Ascending aorta (tissue), 2 donors: ENCODE data around the gene AGO1. TPM values are rescaled to one million over a fixed set of nuclear protein-coding genes. Genes with fewer than 3 reads are reported as not detected.
A peak's percentile ranks its signal among the peaks of the same experiment; 100 is the strongest.

Experiments
- DNase-seq, 2 donors: peaks; one replicate each; pipeline ENCODE4 v3.0.0-alpha.2; 2019; ENCODE audit warnings: low spot score in 2 of 2
- H3K27ac ChIP-seq, 2 donors: fragments of 200-600 bp; sonication (generic); one replicate each; pipeline ENCODE4 v1.5.1; 2016 to 2017; ENCODE audit warnings: mild to moderate bottlenecking in 1 of 2
- H3K27me3 ChIP-seq: fragments of 200-600 bp; sonication (generic); one replicate; pipeline ENCODE4 v1.5.1; 2017
- H3K36me3 ChIP-seq, 2 donors: fragments of 200-600 bp; sonication (generic); one replicate each; pipeline ENCODE4 v1.5.1; 2016
- H3K4me1 ChIP-seq, 2 donors: fragments of 200-600 bp; sonication (generic); one replicate each; pipeline ENCODE4 v1.5.1; 2016 to 2017; ENCODE audit warnings: mild to moderate bottlenecking in 1 of 2
- H3K4me3 ChIP-seq, 2 donors: fragments of 200-600 bp; sonication (generic); one replicate each; pipeline ENCODE4 v1.5.1; 2016 to 2017; ENCODE audit warnings: mild to moderate bottlenecking in 1 of 2
- H3K9me3 ChIP-seq, 2 donors: fragments of 200-600 bp; sonication (generic); one replicate each; pipeline ENCODE4 v1.5.1; 2016
- CTCF ChIP-seq, 3 experiments: fragments of 200-600 bp in 2 of 3; fragments of 450-650 bp in 1 of 3; sonication (generic) in 2 of 3; IDR thresholded peaks; one replicate each; pipeline ENCODE4 v1.5.1; 2016 to 2019; ENCODE audit warnings: antibody characterized with exemption in 3 of 3, mild to moderate bottlenecking in 1 of 3, moderate library complexity in 1 of 3
- intact Hi-C: fragments of 100-400 bp; cut with DNase I; formaldehyde crosslinking; loops from one replicate; pipeline ENCODE4 v1.15.1; 2023
- total RNA-seq: library from RNA; depleted of rRNA; stranded (reverse); fragments of >200 nt; gene quantifications from one replicate; pipeline ENCODE4 v1.1.0, GENCODE V29; 2016

Gene AGO1
- total RNA-seq, 1 donor from 2014 or later, result 24.2 TPM

- H3K36me3 ChIP-seq, result peaks cover 26 to 30% of the 10 kb centered on the region in 2 donors
- TF ChIP-seq CTCF (IDR thresholded peaks at IDR 0.05), result peak in 1 of 3 experiments; percentile 25
- DNase-seq, result no peak
- no peaks in the 10 kb centered on the region for H3K4me1 ChIP-seq
- intact Hi-C loops, result no loop called here
- no peaks in the 10 kb centered on the region for H3K27me3 ChIP-seq
- no peak overlapping the region for H3K27ac ChIP-seq
- H3K9me3 ChIP-seq, result no peaks in the 10 kb centered on the region
- no peak overlapping the region for H3K4me3 ChIP-seq
Observed at GRCh38 chr1:35857830-35858229, 25.2 kb upstream of the AGO1 start.

GRCh38 chr1:35860696-35861095, 22.3 kb upstream of the AGO1 start:
- intact Hi-C loops, result no loop called here
- H3K27ac ChIP-seq, result no peak overlapping the region
- peaks cover 8 to 10% of the 10 kb centered on the region in 2 donors for H3K36me3 ChIP-seq
- no peaks in the 10 kb centered on the region for H3K4me1 ChIP-seq
- no peaks in the 10 kb centered on the region for H3K9me3 ChIP-seq
- DNase-seq, result no peak
- H3K27me3 ChIP-seq, result no peaks in the 10 kb centered on the region
- H3K4me3 ChIP-seq, result no peak overlapping the region
- TF ChIP-seq CTCF (IDR thresholded peaks at IDR 0.05), result no peak

- H3K4me3 ChIP-seq, result no peak overlapping the region
- no peaks in the 10 kb centered on the region for H3K4me1 ChIP-seq
- no peaks in the 10 kb centered on the region for H3K27me3 ChIP-seq
- intact Hi-C loops, result no loop called here
- peaks cover 0 to 2% of the 10 kb centered on the region in 2 donors for H3K36me3 ChIP-seq
- no peak for DNase-seq
- no peak overlapping the region for H3K27ac ChIP-seq
- no peaks in the 10 kb centered on the region for H3K9me3 ChIP-seq
- TF ChIP-seq CTCF (IDR thresholded peaks at IDR 0.05), result no peak
Observed at GRCh38 chr1:35863136-35863535, 19.9 kb upstream of the AGO1 start.

- no peaks in the 10 kb centered on the region for H3K27me3 ChIP-seq
- DNase-seq, result no peak
- TF ChIP-seq CTCF (IDR thresholded peaks at IDR 0.05), result no peak
- H3K36me3 ChIP-seq, result peaks cover 0 to 2% of the 10 kb centered on the region in 2 donors
- no peak overlapping the region for H3K4me3 ChIP-seq
- intact Hi-C loops, result no loop called here
- no peaks in the 10 kb centered on the region for H3K4me1 ChIP-seq
- H3K9me3 ChIP-seq, result no peaks in the 10 kb centered on the region
- H3K27ac ChIP-seq, result no peak overlapping the region
Observed at GRCh38 chr1:35863881-35864625, 19.0 kb upstream of the AGO1 start.

- Histone ChIP-seq H3K27me3 (no peaks in the 10 kb centered on the region), H3K9me3 (no peaks in the 10 kb centered on the region), H3K27ac (no peak overlapping the region), H3K4me3 (no peak overlapping the region), H3K36me3 (peaks cover 0 to 2% of the 10 kb centered on the region in 2 donors), H3K4me1 (no peaks in the 10 kb centered on the region)
- TF ChIP-seq CTCF (IDR thresholded peaks at IDR 0.05), result no peak
- intact Hi-C loops, result no loop called here
- no peak for DNase-seq
Observed at GRCh38 chr1:35864813-35865212, 18.2 kb upstream of the AGO1 start.
